GM19468 (cell line): ENCODE measurements around the gene F8A2.
A peak's percentile ranks its signal among the peaks of the same experiment; 100 is the strongest.
"Not testable (repeated sequence)": the region's sequence is repeated elsewhere in the genome, so short reads cannot be mapped to it uniquely, and the experiment has no call there.

ENCODE experiments used
- ATAC-seq: cut with Tn5 transposase; IDR thresholded peaks from one replicate; pipeline ENCODE4 v1.9.1; 2021; ENCODE audit warnings: mild to moderate bottlenecking, moderate library complexity, moderate number of reproducible peaks; ENCODE audit not compliant: unreplicated experiment; ENCODE audit errors: extremely low read depth

The F8A2 gene

DNA sequence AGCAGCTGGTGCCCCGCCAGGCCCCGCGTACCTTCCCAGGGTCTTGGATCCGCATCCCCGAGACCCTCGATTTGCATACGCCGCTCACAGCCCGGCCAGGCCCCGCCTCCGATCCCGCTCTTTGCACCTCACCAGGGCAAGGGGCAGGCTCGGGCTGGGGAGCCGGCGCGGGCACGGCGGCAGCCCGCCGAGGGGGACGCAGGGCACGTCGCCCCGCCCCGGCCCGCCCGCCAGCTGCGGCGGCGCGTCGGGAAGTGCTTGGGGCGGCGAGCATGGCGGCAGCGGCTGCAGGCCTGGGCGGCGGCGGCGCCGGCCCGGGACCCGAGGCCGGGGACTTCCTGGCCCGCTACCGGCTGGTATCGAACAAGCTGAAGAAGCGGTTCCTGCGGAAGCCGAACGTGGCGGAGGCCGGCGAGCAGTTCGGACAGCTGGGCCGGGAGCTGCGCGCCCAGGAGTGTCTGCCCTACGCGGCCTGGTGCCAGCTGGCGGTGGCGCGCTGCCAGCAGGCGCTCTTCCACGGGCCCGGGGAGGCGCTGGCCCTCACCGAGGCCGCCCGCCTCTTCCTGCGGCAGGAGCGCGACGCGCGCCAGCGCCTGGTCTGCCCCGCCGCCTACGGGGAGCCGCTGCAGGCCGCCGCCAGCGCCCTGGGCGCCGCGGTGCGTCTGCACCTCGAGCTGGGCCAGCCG is at the start of gene F8A2:
TSS of gene F8A2 (plus strand) at position 253 of the 686 bp plus-strand sequence. CDS start at position 273, 20 bp downstream.
- peak; percentile 57 for ATAC-seq

DNA sequence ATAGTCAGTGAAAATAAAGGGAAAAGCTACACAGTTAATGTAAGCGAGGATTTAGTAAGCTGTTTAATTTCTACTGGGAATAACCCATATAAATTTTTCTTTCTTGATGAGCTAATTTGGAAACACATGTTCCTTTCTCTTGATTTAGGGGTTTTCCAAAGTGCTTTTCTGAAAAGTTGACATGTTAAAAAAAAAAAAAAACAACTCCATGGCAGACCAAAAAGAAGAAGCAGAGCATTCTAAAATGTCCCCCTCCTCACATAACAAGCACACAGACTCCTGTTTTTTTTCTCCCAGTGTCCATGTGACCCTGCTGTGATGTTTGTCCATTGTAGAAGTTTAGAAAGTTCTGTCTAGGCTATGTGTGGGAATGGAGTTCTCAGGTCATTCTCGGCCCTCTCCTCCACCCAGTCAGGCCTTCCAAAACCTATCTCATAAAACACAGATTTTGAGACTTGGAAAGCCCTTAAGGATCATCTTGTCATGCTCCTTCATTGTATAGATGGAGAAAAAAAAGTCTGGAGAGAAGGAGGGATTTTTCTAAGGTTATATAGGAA is 48.3 kb upstream of the F8A2 start:
- ATAC-seq = no peak

DNA sequence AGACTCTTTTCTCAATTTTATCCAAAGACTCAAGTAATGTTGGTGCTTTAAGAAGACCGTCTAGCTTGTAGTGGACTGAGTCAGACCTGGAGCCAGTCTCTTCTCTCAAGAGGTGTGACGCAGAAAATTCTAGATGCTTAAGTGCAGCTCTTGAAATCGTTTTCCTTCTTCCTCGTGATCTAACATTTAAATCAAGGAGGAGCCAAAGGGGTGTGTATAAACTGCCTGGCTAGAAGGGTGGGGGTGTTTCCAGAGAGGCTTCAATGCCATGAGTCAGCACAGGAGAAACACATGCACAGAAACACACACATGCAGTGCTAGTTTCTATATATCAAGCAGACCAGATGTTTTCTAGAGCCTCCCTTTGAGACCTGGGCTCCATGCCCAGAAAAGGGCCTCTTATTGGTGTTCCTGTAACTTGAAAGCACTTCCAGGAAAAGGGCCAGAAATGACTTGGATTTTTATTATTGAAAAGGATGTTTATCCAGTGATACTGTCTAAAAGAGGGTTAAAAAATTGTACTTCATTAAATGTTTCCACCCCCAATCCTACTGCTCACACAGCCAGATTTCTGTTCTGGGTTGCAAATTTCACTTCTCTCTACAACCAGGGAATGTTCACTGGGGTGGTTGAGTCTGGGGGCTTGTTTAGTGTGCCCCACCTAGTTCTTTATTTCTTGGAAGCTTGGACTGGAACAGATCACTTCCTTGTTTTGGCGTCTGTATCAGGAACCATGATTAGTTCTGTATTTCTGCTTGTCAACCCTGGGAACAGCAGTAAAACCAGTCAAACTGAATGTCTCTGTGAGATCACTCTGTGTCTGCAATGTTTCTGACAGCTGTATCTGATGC is 47.2 kb upstream of the F8A2 start, which contains the start of gene CLIC2:
TSS of gene CLIC2 (minus strand) at position 129 of the 851 bp plus-strand sequence. CDS start 187 bp downstream, outside the sequence.
- ATAC-seq = no peak

- ATAC-seq = not testable (repeated sequence)
Measured at GRCh38 chrX:155335337-155335712, 46.6 kb upstream of the F8A2 start.

DNA sequence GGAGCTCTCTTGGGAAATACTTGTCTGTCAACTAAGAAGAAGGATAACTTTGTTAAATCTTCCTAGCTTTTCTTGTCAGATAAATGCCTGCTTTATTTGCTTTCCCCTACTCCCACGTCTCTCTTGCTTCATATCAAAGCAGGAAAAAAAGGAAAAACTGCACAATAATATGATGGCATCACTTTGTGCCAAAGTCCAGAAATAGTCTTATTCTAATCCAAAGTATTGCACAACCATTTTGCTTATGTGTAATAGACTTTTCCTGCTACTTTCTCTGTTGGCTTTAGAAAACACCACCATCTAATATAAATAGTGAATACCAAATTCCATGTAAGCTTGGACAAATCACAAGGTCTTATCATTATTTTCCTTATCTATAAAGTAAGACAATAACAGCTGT is 36.2 kb upstream of the F8A2 start:
- not testable (repeated sequence) for ATAC-seq

- ATAC-seq = not testable (repeated sequence)
Measured at GRCh38 chrX:155349448-155349847, 32.4 kb upstream of the F8A2 start.

GRCh38 chrX:155363712-155364111 is 18.2 kb upstream of the F8A2 start:
- ATAC-seq = not testable (repeated sequence)

- peak; percentile 61 for ATAC-seq
Measured at GRCh38 chrX:155373777-155374458, 8.0 kb upstream of the F8A2 start.

- not testable (repeated sequence) for ATAC-seq
Measured at GRCh38 chrX:155379802-155380201, 2.1 kb upstream of the F8A2 start.

GRCh38 chrX:155382529-155382967 is 653 bp downstream of the F8A2 start:
- peak; percentile 2 for ATAC-seq

DNA sequence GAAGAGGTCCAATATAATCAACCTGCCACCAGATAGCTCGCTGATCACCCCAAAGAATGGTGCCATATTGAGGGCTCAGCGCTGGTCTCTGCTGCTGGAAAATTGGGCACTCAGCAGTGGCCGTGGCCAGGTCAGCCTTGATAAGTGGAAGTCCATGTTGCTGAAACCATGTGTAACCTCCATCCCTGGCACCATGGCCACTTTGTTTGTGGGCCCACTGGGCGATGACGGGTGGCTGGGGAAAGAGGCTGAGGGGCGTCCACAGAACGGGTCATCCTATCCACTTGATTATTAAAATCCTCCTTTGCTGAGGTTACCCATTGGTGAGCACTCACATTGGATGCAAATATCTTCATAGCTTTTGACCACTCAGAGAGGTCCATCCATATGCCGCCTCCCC is 7.7 kb downstream of the F8A2 start:
- no peak for ATAC-seq

GRCh38 chrX:155394747-155395276 is 12.9 kb downstream of the F8A2 start:
- ATAC-seq = not testable (repeated sequence)

- ATAC-seq = no peak
Measured at GRCh38 chrX:155406429-155406828, 24.5 kb downstream of the F8A2 start.

GRCh38 chrX:155417769-155418168 is 35.9 kb downstream of the F8A2 start:
- no peak for ATAC-seq
